SK-N-SH (cell line): ENCODE measurements around the gene RANBP9.

ENCODE experiments used
- EZH2phosphoT487 ChIP-seq: fragments of 200-600 bp; sonication (generic); IDR thresholded peaks from 2 replicates; pipeline ENCODE4 v1.6.1; 2017; ENCODE audit warnings: low read depth, mixed run types, mild to moderate bottlenecking, antibody characterized with exemption, moderate library complexity, borderline replicate concordance
- FOXM1 ChIP-seq: IDR thresholded peaks from 2 replicates; pipeline ENCODE4 v1.4.0; 2012; ENCODE audit warnings: low read depth, mild to moderate bottlenecking
- MEF2A ChIP-seq: IDR thresholded peaks from 2 replicates; pipeline ENCODE4 v1.4.0; 2012; ENCODE audit warnings: low read depth, borderline replicate concordance
- POLR2AphosphoS5 ChIP-seq: IDR thresholded peaks from 2 replicates; pipeline ENCODE4 v1.6.1; 2012; ENCODE audit warnings: low read depth, low read length
- REST ChIP-seq: IDR thresholded peaks from 2 replicates; pipeline ENCODE4 v1.6.1; 2012; ENCODE audit warnings: mild to moderate bottlenecking, low read depth, low read length, moderate library complexity
- TAF1 ChIP-seq: IDR thresholded peaks from 2 replicates; pipeline ENCODE4 v1.6.1; 2012; ENCODE audit warnings: low read depth, mild to moderate bottlenecking, low read length, moderate library complexity, borderline replicate concordance
- TF ChIP-seq, protein P1 (sequence below): fragments of 200-600 bp; sonication (generic); IDR thresholded peaks from 2 replicates; pipeline ENCODE4 v1.6.1; 2017; ENCODE audit warnings: antibody characterized with exemption, mild to moderate bottlenecking, moderate library complexity

GRCh38 chr6:13613029-13613594 lies 98.5 kb downstream of the RANBP9 start:
- TF ChIP-seq POLR2AphosphoS5: no peak
- TF ChIP-seq, protein P1, sequence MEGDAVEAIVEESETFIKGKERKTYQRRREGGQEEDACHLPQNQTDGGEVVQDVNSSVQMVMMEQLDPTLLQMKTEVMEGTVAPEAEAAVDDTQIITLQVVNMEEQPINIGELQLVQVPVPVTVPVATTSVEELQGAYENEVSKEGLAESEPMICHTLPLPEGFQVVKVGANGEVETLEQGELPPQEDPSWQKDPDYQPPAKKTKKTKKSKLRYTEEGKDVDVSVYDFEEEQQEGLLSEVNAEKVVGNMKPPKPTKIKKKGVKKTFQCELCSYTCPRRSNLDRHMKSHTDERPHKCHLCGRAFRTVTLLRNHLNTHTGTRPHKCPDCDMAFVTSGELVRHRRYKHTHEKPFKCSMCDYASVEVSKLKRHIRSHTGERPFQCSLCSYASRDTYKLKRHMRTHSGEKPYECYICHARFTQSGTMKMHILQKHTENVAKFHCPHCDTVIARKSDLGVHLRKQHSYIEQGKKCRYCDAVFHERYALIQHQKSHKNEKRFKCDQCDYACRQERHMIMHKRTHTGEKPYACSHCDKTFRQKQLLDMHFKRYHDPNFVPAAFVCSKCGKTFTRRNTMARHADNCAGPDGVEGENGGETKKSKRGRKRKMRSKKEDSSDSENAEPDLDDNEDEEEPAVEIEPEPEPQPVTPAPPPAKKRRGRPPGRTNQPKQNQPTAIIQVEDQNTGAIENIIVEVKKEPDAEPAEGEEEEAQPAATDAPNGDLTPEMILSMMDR: no peak
- no peak for TF ChIP-seq FOXM1
- TF ChIP-seq REST: no peak
- TF ChIP-seq TAF1: no peak
- TF ChIP-seq MEF2A: no peak
- no peak for TF ChIP-seq EZH2phosphoT487
